VCaP (cell line): ENCODE measurements around the gene XPR1.

Source experiments
- H3K27ac ChIP-seq: fragments of 450-650 bp; 2 replicates; pipeline ENCODE4 v1.5.1; 2017
- CTCF ChIP-seq: fragments of 450-650 bp; conservative IDR thresholded peaks from 2 replicates; pipeline ENCODE4 v1.5.1; 2017; ENCODE audit warnings: mild to moderate bottlenecking, moderate library complexity

The XPR1 gene

GRCh38 chr1:180926164-180926981 is 294.6 kb downstream of the XPR1 start:
- TF ChIP-seq CTCF: no peak

GRCh38 chr1:180927348-180927747 is 295.5 kb downstream of the XPR1 start:
- H3K27ac ChIP-seq: no peak overlapping the region
- TF ChIP-seq CTCF: no peak

More at GRCh38 chr1:180926164-180926981, 294.6 kb downstream of the XPR1 start:
- H3K27ac ChIP-seq: no peak overlapping the region

DNA sequence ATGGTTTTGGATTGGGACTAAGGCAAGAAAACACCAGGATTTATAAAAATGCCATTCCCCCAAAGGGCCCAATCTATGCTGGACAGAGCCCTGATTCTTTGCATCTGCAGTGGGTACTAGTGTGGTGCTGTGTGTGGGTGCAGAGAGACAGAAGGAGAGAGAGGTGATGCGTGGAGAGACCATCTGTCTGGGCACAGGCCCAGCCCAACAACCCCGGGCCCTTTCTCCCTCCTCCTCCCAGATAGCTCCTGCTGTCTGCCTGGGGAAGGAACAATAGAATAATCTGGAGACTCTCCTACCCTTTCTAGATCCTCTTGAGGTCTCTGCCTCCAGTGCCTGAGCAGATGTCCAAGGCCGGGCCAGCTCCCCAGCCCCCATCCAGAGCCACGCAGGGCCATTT is 296.0 kb downstream of the XPR1 start:
- H3K27ac ChIP-seq: no peak overlapping the region

GRCh38 chr1:180928331-180929230 is 296.8 kb downstream of the XPR1 start:
- no peak overlapping the region for H3K27ac ChIP-seq
- no peak for TF ChIP-seq CTCF

More for the DNA sequence above, 296.0 kb downstream of the XPR1 start:
- no peak for TF ChIP-seq CTCF

DNA sequence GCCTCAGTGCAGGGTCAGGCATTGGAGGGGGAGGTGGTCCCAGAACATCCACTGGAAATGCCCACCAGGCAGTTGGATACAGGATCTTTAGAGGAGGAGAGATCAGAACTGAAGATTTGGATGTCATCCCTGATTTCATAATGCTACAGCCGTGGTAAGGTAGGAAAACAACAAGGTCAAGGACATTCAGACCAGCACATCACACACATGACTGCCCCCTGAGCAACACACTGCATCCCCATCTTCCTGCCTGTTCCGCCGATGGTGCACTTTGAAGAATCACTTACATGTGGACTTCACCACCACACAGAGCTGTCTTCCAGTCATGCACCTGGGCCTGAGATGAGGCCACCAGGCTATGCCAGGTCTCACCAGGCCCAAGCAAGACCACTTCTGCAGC is 297.6 kb downstream of the XPR1 start:
- H3K27ac ChIP-seq: no peak overlapping the region
- no peak for TF ChIP-seq CTCF

GRCh38 chr1:180930687-180931086 is 298.9 kb downstream of the XPR1 start:
- H3K27ac ChIP-seq: no peak overlapping the region
- no peak for TF ChIP-seq CTCF

GRCh38 chr1:180931529-180931928 is 299.7 kb downstream of the XPR1 start:
- H3K27ac ChIP-seq: no peak overlapping the region
- TF ChIP-seq CTCF: no peak
